Tibial artery (tissue), 4 donors: ENCODE results near the gene IRAG1.
"Not testable (repeated sequence)": the region's sequence is repeated elsewhere in the genome, so short reads cannot be mapped to it uniquely, and the experiment has no call there.

Experiments used
- DNase-seq, 2 donors: peaks; one replicate each; pipeline ENCODE4 v3.0.0-alpha.2; 2019
- H3K27ac ChIP-seq, 2 donors: fragments of 200-600 bp; sonication (generic) in 1 of 2; 1 replicate in 1 of 2; 2 replicates in 1 of 2; pipeline ENCODE4 v1.5.1; 2018 to 2019; ENCODE audit warnings: mild to moderate bottlenecking in 1 of 2
- H3K27me3 ChIP-seq, 2 donors: fragments of 200-600 bp; sonication (generic) in 1 of 2; one replicate each; pipeline versions ENCODE4 v1.5.1 to v1.6.0; 2016 to 2019
- H3K36me3 ChIP-seq, 3 donors: fragments of 200-600 bp; sonication (generic) in 2 of 3; one replicate each; pipeline ENCODE4 v1.5.1; 2016 to 2019; ENCODE audit warnings: mild to moderate bottlenecking in 2 of 3
- H3K4me1 ChIP-seq, 4 donors: fragments of 200-600 bp; sonication (generic) in 2 of 4; 1 replicate in 3 of 4; 2 replicates in 1 of 4; pipeline ENCODE4 v1.5.1; 2016 to 2019
- H3K4me3 ChIP-seq, 2 donors: fragments of 200-600 bp; sonication (generic) in 1 of 2; 1 replicate in 1 of 2; 2 replicates in 1 of 2; pipeline ENCODE4 v1.5.1; 2018 to 2019; ENCODE audit warnings: mild to moderate bottlenecking in 2 of 2
- H3K9me3 ChIP-seq, 3 donors: fragments of 200-600 bp; sonication (generic) in 1 of 3; one replicate each; pipeline ENCODE4 v1.5.1; 2016 to 2019
- intact Hi-C: fragments of 100-400 bp; cut with DNase I; formaldehyde crosslinking; loops from one replicate; pipeline ENCODE4 v1.15.0; 2023; ENCODE audit warnings: low total_unique reads
- TF ChIP-seq, protein P1 (sequence below), 2 experiments: fragments of 200-600 bp in 1 of 2; fragments of 450-650 bp in 1 of 2; IDR thresholded peaks; one replicate each; pipeline ENCODE4 v1.5.1; 2017 to 2019; ENCODE audit warnings: antibody characterized with exemption in 2 of 2, mild to moderate bottlenecking in 1 of 2, moderate library complexity in 1 of 2

The IRAG1 gene

DNA sequence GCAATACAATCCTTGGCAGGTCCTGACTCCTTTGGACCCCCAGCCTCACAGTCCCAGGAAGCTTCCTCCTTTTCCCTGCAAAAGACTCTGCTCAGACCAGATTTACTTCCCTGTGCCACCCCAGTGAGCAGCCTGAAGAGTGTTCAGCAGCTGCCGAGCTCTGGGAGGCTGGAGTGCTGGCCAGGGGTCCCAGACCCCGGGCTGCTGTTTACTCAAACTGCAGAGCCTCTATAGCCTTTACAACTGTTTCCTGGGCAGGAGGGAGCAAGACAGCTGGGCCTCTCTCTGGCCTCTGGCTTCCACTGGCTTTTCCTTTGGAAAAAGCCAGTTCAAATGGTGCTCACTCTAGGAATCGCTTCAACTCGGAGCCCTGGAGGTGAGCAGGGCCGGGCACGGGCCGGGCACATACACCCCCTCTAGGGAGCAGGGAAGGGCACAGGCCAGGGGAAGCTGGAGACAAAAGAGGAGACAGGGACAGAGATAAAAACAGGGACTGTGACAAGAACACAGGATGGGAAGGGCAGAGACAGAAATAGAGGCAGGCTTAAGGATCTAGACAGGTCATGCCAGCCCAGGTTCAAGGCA lies 932 bp downstream of the IRAG1 start:
- Histone ChIP-seq H3K27me3 (no peaks in the 10 kb centered on the region), H3K27ac (peak overlapping the region; percentile 90 to 99), H3K36me3 (peaks cover 0 to 8% (median 2%) of the 10 kb centered on the region in 3 donors), H3K4me1 (peaks cover 5 to 64% (median 43%) of the 10 kb centered on the region in 4 donors), H3K4me3 (peak overlapping the region; percentile 81 to 86), H3K9me3 (no peaks in the 10 kb centered on the region)
- DNase-seq = no peak
- TF ChIP-seq, protein P1, sequence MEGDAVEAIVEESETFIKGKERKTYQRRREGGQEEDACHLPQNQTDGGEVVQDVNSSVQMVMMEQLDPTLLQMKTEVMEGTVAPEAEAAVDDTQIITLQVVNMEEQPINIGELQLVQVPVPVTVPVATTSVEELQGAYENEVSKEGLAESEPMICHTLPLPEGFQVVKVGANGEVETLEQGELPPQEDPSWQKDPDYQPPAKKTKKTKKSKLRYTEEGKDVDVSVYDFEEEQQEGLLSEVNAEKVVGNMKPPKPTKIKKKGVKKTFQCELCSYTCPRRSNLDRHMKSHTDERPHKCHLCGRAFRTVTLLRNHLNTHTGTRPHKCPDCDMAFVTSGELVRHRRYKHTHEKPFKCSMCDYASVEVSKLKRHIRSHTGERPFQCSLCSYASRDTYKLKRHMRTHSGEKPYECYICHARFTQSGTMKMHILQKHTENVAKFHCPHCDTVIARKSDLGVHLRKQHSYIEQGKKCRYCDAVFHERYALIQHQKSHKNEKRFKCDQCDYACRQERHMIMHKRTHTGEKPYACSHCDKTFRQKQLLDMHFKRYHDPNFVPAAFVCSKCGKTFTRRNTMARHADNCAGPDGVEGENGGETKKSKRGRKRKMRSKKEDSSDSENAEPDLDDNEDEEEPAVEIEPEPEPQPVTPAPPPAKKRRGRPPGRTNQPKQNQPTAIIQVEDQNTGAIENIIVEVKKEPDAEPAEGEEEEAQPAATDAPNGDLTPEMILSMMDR (IDR thresholded peaks at IDR 0.05) = no peak
- intact Hi-C loops = no loop called here

DNA sequence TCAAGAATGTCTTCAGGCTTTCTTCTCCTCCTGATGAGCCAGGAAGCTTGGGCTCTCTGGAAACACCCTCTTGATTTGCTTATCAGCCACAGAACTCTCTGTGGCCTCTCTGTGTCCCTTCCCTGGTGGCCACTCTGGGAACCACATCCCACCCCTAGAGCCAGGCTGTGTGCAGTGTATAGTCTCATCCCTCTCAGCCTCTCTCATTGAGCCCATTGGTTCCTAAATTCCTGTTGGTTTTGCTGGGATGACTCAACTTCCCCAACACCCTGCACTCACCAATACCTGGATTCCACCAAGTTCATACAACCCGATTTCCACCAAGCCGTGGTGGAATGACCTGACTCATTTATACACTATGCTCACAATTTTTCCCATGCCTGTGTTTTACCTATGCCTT lies 5.2 kb downstream of the IRAG1 start:
- H3K4me3 ChIP-seq = peak overlapping the region; percentile 81 to 86
- H3K4me1 ChIP-seq = peaks cover 0 to 63% (median 26%) of the 10 kb centered on the region in 4 donors
- TF ChIP-seq, protein P1 (IDR thresholded peaks at IDR 0.05) = peak; percentile 21 to 39
- H3K27me3 ChIP-seq = no peaks in the 10 kb centered on the region
- DNase-seq = no peak
- intact Hi-C loops = no loop called here
- no peaks in the 10 kb centered on the region for H3K9me3 ChIP-seq
- peak overlapping the region; percentile 90 to 99 for H3K27ac ChIP-seq
- H3K36me3 ChIP-seq = peaks cover 5 to 44% (median 16%) of the 10 kb centered on the region in 3 donors

DNA sequence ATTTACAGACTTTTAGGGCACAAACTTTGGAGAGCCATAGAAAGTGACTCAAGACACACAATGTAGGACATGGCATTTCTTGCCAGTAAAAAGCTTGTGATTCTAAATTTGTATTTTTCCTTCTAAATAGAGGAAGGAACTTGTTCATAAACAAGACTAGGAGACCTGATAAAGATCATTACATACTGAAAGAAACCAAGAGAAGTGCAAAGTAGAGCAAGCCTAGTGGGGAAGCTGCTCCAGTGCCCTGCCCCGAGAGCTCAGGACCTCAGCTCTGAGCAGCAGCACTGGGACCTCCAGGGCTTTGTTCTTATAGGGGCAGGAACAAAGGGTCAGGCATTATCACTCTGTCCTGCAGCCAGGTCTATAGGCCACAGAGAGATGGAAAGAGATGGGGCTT lies 7.2 kb downstream of the IRAG1 start:
- Histone ChIP-seq H3K27me3 (no peaks in the 10 kb centered on the region), H3K27ac (peak overlapping the region; percentile 59 to 90), H3K4me3 (no peak overlapping the region), H3K36me3 (peaks cover 5 to 49% (median 16%) of the 10 kb centered on the region in 3 donors), H3K9me3 (no peaks in the 10 kb centered on the region), H3K4me1 (peaks cover 0 to 83% (median 40%) of the 10 kb centered on the region in 4 donors)
- TF ChIP-seq, protein P1 (IDR thresholded peaks at IDR 0.05) = no peak
- intact Hi-C loops = no loop called here
- DNase-seq = no peak

DNA sequence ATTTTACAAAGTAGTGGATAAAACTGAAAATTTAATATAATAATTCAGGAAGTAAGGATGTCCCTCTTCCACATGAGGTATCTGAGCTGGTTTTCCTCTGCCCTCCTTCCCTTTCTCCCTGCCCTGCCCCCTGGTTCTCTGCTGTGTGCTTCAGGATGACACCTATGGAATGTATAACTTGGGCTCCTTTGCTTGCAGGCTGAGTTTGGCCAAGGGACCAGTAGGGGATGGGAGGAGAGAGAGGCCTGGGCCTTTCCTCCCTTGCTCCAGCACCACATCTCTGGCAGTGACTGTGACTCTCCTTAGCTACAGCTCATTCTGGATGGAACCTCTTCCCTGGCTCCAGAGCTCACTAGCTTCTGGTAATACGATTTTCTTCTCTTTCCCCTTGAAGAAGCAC lies 10.1 kb downstream of the IRAG1 start:
- Histone ChIP-seq H3K27ac (peak overlapping the region; percentile 52 to 89), H3K9me3 (no peaks in the 10 kb centered on the region), H3K36me3 (peaks cover 9 to 54% (median 16%) of the 10 kb centered on the region in 3 donors), H3K4me1 (peaks cover 0 to 98% (median 50%) of the 10 kb centered on the region in 4 donors), H3K4me3 (no peak overlapping the region), H3K27me3 (no peaks in the 10 kb centered on the region)
- TF ChIP-seq, protein P1 (IDR thresholded peaks at IDR 0.05) = no peak
- intact Hi-C loops = no loop called here
- no peak for DNase-seq

GRCh38 chr11:10680956-10681487 lies 12.5 kb downstream of the IRAG1 start:
- Histone ChIP-seq H3K4me3 (no peak overlapping the region), H3K4me1 (peaks cover 0 to 98% (median 47%) of the 10 kb centered on the region in 4 donors), H3K36me3 (peaks cover 5 to 43% (median 6%) of the 10 kb centered on the region in 3 donors), H3K27ac (peak overlapping the region; percentile 86 to 89), H3K27me3 (no peaks in the 10 kb centered on the region), H3K9me3 (no peaks in the 10 kb centered on the region)
- intact Hi-C loops = no loop called here
- no peak for DNase-seq
- TF ChIP-seq, protein P1 (IDR thresholded peaks at IDR 0.05) = no peak

- intact Hi-C loops, H3K9me3 ChIP-seq, H3K4me3 ChIP-seq, H3K27me3 ChIP-seq, DNase-seq: not testable (repeated sequence)
- peaks cover 5 to 36% (median 6%) of the 10 kb centered on the region in 3 donors for H3K36me3 ChIP-seq
- peaks cover 0 to 98% (median 53%) of the 10 kb centered on the region in 4 donors for H3K4me1 ChIP-seq
- H3K27ac ChIP-seq = peak overlapping the region; percentile 86 to 89
Measured at GRCh38 chr11:10680279-10680678, 13.3 kb downstream of the IRAG1 start.
